Measurements from ENCODE around the gene RBFA.

DNA sequence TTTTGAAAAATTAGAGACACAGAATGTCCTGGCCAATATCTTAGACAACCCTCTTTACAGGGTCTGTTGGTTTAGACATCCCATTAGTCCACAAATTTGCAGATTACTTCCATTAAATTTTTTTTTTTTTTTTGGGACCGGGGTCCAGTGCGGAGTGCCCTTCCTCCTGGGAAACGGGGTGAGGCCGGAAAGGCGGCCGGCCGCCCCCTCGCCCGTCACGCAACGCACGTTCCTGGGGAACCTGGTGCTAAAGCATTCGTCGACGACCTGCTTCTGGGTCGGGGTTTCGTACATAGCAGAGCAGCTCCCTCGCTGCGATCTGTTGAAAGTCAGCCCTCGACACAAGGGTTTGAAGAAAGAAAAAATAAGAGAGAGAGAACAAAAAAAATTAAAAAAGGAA is 21.5 kb upstream of the RBFA start:
- TF ChIP-seq, protein P1, sequence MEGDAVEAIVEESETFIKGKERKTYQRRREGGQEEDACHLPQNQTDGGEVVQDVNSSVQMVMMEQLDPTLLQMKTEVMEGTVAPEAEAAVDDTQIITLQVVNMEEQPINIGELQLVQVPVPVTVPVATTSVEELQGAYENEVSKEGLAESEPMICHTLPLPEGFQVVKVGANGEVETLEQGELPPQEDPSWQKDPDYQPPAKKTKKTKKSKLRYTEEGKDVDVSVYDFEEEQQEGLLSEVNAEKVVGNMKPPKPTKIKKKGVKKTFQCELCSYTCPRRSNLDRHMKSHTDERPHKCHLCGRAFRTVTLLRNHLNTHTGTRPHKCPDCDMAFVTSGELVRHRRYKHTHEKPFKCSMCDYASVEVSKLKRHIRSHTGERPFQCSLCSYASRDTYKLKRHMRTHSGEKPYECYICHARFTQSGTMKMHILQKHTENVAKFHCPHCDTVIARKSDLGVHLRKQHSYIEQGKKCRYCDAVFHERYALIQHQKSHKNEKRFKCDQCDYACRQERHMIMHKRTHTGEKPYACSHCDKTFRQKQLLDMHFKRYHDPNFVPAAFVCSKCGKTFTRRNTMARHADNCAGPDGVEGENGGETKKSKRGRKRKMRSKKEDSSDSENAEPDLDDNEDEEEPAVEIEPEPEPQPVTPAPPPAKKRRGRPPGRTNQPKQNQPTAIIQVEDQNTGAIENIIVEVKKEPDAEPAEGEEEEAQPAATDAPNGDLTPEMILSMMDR (IDR thresholded peaks at IDR 0.05) = no peak
- no peak for TF ChIP-seq POLR2A (IDR thresholded peaks at IDR 0.05)

All from uterus (tissue), 2 donors.